GM12801 (cell line): ENCODE measurements around the gene TOP2B.

ENCODE experiments used
- CTCF ChIP-seq: IDR thresholded peaks from one replicate; pipeline ENCODE4 v1.5.1; 2011; ENCODE audit warnings: control low read depth; ENCODE audit not compliant: insufficient read length; ENCODE audit errors: extremely low read depth

The TOP2B gene

GRCh38 chr3:25674670-25675069, 10.0 kb upstream of the TOP2B start:
- no peak for TF ChIP-seq CTCF

GRCh38 chr3:25673738-25674298, 9.1 kb upstream of the TOP2B start:
- no peak for TF ChIP-seq CTCF

GRCh38 chr3:25665315-25666280, 891 bp upstream of the TOP2B start:
- no peak for TF ChIP-seq CTCF

GRCh38 chr3:25663869-25664811, 567 bp downstream of the TOP2B start:
- no peak for TF ChIP-seq CTCF

GRCh38 chr3:25663347-25663868, 1.3 kb downstream of the TOP2B start:
- TF ChIP-seq CTCF = no peak

GRCh38 chr3:25662736-25663320, 1.9 kb downstream of the TOP2B start:
- TF ChIP-seq CTCF = no peak
